Tibial nerve (tissue), 3 donors: ENCODE results near the gene SPTAN1.

ENCODE experiments used
- EP300 ChIP-seq, 2 donors: sonication (generic); formaldehyde crosslinking; IDR thresholded peaks; one replicate each; pipeline ENCODE4 v1.6.1; 2017; ENCODE audit warnings: antibody characterized with exemption in 2 of 2, mild to moderate bottlenecking in 1 of 2
- POLR2A ChIP-seq, 2 donors: fragments of 450-650 bp; IDR thresholded peaks; one replicate each; pipeline ENCODE4 v1.6.1; 2017; ENCODE audit warnings: antibody characterized with exemption in 2 of 2, mild to moderate bottlenecking in 2 of 2, moderate library complexity in 2 of 2

DNA sequence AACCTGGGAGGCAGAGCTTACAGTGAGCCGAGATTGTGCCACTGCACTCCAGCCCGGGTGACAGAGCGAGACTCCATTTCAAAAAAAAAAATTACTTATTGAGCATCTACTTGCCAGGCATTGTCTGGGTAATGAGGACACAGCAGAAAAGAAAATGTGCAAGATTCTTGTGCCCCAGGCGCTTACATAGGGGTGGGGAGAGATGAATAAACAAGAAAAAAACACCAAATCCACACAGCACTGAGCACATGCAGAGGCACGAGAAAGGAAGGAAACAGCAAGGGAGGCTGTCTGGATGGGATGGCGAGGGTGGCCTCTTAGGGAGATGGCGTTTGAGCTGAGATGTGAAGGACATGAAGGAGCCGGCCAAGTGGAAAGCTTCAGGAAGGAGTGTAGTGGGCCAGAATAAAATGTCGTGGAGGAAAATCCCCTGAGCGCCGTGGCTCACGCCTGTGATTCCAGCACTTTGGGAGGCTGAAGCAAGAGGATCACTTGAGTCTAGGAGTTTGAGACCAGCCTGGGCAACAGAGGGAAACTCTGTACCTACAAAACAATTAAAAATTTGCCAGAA is 90.4 kb downstream of the SPTAN1 start:
- TF ChIP-seq POLR2A (IDR thresholded peaks at IDR 0.05) (no peak), EP300 (IDR thresholded peaks at IDR 0.05) (no peak)
